Activated CD8-positive, alpha-beta memory T cell treated with anti-CD3 and anti-CD28 coated beads, Interleukin-2, amount 10 ng/mL, durations not matched to agents 7 days and 5 days (primary cell): ENCODE measurements around the gene TSPAN33. TPM values are rescaled to one million over a fixed set of nuclear protein-coding genes. Genes with fewer than 3 reads are reported as not detected.
"Not testable (repeated sequence)": the region's sequence is repeated elsewhere in the genome, so short reads cannot be mapped to it uniquely, and the experiment has no call there.

Source experiments
- ATAC-seq: fragments of 150-1000 bp; cut with Tn5 transposase; one replicate; pipeline ENCODE4 v1.10.0; 2021; ENCODE audit warnings: moderate library complexity
- CTCF ChIA-PET: fragments of 350-600 bp; sonication (Branson Sonifier 250); formaldehyde crosslinking; loops from one replicate; lab custom pipeline; 2021; ENCODE audit warnings: antibody characterized with exemption; lab: Charles Lee
- DNase-seq: peaks from one replicate; pipeline ENCODE4 v3.0.0-alpha.2; 2020
- H3K27ac Mint-ChIP-seq: one replicate; pipeline ENCODE4 v1.8.0; 2021; ENCODE audit warnings: mild to moderate bottlenecking, mixed read lengths
- H3K27me3 Mint-ChIP-seq: one replicate; pipeline ENCODE4 v1.8.0; 2021; ENCODE audit warnings: mixed read lengths
- H3K36me3 Mint-ChIP-seq: one replicate; pipeline ENCODE4 v1.8.0; 2021; ENCODE audit warnings: mild to moderate bottlenecking, mixed read lengths
- H3K4me1 Mint-ChIP-seq: one replicate; pipeline ENCODE4 v1.8.0; 2021; ENCODE audit warnings: mixed read lengths
- H3K4me3 Mint-ChIP-seq: one replicate; pipeline ENCODE4 v1.8.0; 2021; ENCODE audit warnings: mild to moderate bottlenecking, moderate library complexity, mixed read lengths
- H3K9me3 Mint-ChIP-seq: one replicate; pipeline ENCODE4 v1.8.0; 2022; ENCODE audit warnings: low read depth, mixed read lengths
- total RNA-seq, 2 experiments: library from RNA; stranded (reverse); gene quantifications; one replicate each; pipeline ENCODE4 v1.2.3, GENCODE V29; 2021

TSPAN33 gene
- total RNA-seq, 2 experiments from 2014 or later: 6.1 to 15.2 TPM

- H3K4me1 Mint-ChIP-seq: peaks cover 15% of the 10 kb centered on the region
- no peak overlapping the region for H3K4me3 Mint-ChIP-seq
Observed at GRCh38 chr7:129167817-129168216, 23.3 kb downstream of the TSPAN33 start.

DNA sequence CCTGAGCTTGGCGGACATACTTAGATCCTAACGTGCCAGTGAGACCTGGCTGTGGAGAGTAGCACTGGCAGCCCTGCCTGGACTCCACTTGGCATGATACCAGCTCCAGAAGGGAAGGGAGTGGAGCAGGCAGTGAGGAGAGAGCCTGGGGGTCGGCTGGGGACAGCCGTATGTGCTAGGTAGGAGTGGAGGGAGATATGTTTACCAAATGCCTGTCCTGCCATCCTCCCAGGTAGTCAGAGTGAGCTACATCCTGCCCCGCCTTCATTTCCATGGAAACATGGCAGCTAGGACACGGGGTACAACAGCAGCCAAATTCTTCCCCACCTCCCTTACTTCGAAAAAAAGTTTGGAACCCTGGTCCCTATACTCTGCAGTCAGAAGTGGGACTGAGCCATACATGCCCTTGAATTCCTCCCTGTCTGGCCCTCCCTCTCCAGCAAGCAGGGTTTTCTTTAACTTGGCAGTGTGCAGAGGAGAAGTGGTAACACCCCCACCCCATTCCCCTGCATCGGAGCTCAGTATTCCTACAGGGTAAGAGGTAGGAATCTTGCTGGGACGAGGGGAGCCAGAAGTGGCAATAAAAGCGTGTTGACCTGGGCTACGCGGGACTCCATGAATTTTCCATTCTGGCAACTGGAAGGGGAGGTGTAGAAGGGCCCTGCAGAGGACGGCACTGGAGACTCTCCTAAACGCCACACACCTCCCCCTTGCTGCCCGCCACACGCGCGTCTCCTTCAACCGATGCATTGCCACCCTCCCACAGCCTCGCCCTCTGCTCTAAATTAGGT lies 23.9 kb downstream of the TSPAN33 start:
- Mint-ChIP-seq H3K4me1 (peaks cover 15% of the 10 kb centered on the region), H3K36me3 (no peaks in the 10 kb centered on the region), H3K4me3 (peak overlapping the region; percentile 64), H3K9me3 (no peaks in the 10 kb centered on the region), H3K27me3 (peaks cover 28% of the 10 kb centered on the region), H3K27ac (no peak overlapping the region)
- DNase-seq (no peak), ATAC-seq (no peak)
- CTCF ChIA-PET: interaction anchor here (0.5 to 2.4 kb wide), 5 partner anchors 31 to 117 kb away, joined by 3 to 10 read pairs (median 4); no protein-coding TSS in a partner anchor

More at GRCh38 chr7:129167817-129168216, 23.3 kb downstream of the TSPAN33 start:
- H3K27ac Mint-ChIP-seq: no peak overlapping the region
- H3K27me3 Mint-ChIP-seq: peaks cover 25% of the 10 kb centered on the region
- H3K36me3 Mint-ChIP-seq: no peaks in the 10 kb centered on the region
- DNase-seq (no peak), ATAC-seq (no peak)
- H3K9me3 Mint-ChIP-seq: no peaks in the 10 kb centered on the region
- CTCF ChIA-PET: interaction anchor here (1.1 to 1.9 kb wide), 3 partner anchors 51 to 118 kb away, joined by 3 to 6 read pairs (median 4); no protein-coding TSS in a partner anchor

DNA sequence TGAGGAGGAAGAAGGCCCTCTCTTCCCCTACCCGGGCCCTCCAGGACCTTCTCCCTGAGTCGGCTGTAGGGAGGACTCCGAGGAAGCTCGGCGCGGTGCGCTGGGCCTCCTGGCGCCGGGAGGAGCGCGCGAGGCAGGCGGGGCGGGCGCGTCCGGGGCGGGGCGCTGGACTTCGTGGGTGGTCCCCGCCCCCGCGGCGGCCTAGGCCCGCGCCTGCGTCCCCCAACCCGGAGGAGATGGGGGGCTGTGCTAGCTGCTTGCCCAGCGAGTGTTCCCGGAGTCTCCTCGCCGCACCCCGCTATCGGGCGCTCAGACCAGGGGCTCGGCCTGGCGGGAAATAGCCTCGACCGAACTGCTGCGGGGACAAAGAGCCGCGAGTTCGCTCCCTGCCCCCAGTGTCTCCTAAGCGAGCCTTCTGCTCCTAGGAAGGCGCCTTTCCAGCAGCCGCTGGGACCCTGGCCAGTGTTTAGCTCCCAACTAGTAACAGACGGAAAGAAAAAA lies 24.7 kb downstream of the TSPAN33 start:
- Mint-ChIP-seq H3K9me3 (no peaks in the 10 kb centered on the region), H3K36me3 (no peaks in the 10 kb centered on the region), H3K4me3 (peak overlapping the region; percentile 64), H3K27ac (peak overlapping the region; percentile 25), H3K4me1 (peaks cover 15% of the 10 kb centered on the region), H3K27me3 (peaks cover 28% of the 10 kb centered on the region)
- DNase-seq (peak; percentile 49), ATAC-seq (peak; percentile 95)
- CTCF ChIA-PET: interaction anchor here (0.5 to 2.4 kb wide), 6 partner anchors 9 to 78 kb away, joined by 3 to 10 read pairs (median 4); no protein-coding TSS in a partner anchor

GRCh38 chr7:129169686-129170440 lies 25.4 kb downstream of the TSPAN33 start:
- H3K27ac Mint-ChIP-seq: no peak overlapping the region
- H3K4me3 Mint-ChIP-seq: peak overlapping the region; percentile 64
- no peaks in the 10 kb centered on the region for H3K9me3 Mint-ChIP-seq
- CTCF ChIA-PET: interaction anchor here (0.9 to 2.4 kb wide), 5 partner anchors 10 to 78 kb away, joined by 3 to 10 read pairs (median 3); no protein-coding TSS in a partner anchor
- DNase-seq (peak; percentile 51), ATAC-seq (peak; percentile 41)
- peaks cover 15% of the 10 kb centered on the region for H3K4me1 Mint-ChIP-seq
- H3K36me3 Mint-ChIP-seq: no peaks in the 10 kb centered on the region
- peaks cover 34% of the 10 kb centered on the region for H3K27me3 Mint-ChIP-seq

DNA sequence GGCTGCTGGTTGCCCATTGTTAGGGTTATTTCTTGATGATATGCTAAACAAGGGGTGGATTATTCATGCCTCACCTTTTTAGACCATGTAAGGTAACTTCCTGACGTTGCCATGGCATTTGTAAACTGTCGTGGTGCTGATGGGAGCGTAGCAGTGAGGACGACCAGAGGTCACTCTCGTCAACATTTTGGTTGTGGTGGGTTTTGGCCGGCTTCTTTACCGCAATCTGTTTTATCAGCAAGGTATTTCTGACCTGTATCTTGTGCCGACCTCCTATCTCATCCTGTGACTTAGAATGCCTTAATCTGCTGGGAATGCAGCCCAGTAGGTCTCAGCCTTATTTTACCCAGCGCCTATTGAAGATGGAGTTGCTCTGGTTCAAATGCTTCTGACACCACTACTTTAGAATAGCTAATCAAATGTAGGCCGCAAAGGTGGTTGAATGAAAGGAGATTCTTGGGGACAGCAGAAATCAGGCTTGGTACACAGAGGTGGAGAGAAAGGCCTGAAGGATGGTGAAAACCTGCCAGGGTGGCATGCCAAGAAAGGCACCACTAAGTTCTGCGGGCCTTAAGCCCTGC lies 26.0 kb downstream of the TSPAN33 start:
- Mint-ChIP-seq H3K4me1 (peaks cover 15% of the 10 kb centered on the region), H3K4me3 (no peak overlapping the region), H3K27ac (no peak overlapping the region), H3K9me3 (no peaks in the 10 kb centered on the region), H3K36me3 (no peaks in the 10 kb centered on the region), H3K27me3 (peaks cover 37% of the 10 kb centered on the region)
- no peak for ATAC-seq
- no peak for DNase-seq
- CTCF ChIA-PET: interaction anchor here (2.4 kb wide), 1 partner anchor 48 kb away, joined by 10 read pairs; no protein-coding TSS in a partner anchor

DNA sequence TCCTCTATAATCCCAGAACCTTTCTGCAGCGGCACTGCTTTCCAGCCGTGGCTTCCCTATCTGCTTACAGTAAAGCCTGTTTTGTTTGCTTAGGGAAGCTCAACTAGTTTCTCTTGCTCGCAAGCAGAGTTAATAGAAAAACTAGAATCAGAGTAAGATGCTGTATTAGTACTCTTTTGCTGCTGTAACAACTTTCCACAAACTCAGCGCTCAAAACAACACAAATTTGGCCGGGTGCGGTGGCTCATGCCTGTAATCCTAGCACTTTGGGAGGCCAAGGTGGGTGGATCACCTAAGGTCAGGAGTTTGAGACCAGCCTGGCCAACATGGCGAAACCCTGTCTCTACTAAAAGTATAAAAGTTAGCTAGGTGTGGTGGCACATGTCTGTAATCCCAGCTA lies 29.4 kb downstream of the TSPAN33 start:
- not testable (repeated sequence) for DNase-seq, ATAC-seq, H3K9me3 Mint-ChIP-seq, H3K36me3 Mint-ChIP-seq, H3K27ac Mint-ChIP-seq, H3K4me3 Mint-ChIP-seq
- Mint-ChIP-seq H3K27me3 (peaks cover 59% of the 10 kb centered on the region), H3K4me1 (peaks cover 12% of the 10 kb centered on the region)
- CTCF ChIA-PET: interaction anchor here (0.7 to 1.3 kb wide), 2 partner anchors 10 to 52 kb away, joined by 4 read pairs; no protein-coding TSS in a partner anchor

GRCh38 chr7:129176916-129177710 lies 32.6 kb downstream of the TSPAN33 start:
- peaks cover 55% of the 10 kb centered on the region for H3K27me3 Mint-ChIP-seq
- no peaks in the 10 kb centered on the region for H3K9me3 Mint-ChIP-seq
- ATAC-seq (no peak), DNase-seq (no peak)
- CTCF ChIA-PET: interaction anchor here (3.2 kb wide), 1 partner anchor 13 kb away, joined by 13 read pairs; no protein-coding TSS in a partner anchor
- no peaks in the 10 kb centered on the region for H3K36me3 Mint-ChIP-seq
- H3K4me3 Mint-ChIP-seq: no peak overlapping the region
- H3K4me1 Mint-ChIP-seq: no peaks in the 10 kb centered on the region
- no peak overlapping the region for H3K27ac Mint-ChIP-seq

DNA sequence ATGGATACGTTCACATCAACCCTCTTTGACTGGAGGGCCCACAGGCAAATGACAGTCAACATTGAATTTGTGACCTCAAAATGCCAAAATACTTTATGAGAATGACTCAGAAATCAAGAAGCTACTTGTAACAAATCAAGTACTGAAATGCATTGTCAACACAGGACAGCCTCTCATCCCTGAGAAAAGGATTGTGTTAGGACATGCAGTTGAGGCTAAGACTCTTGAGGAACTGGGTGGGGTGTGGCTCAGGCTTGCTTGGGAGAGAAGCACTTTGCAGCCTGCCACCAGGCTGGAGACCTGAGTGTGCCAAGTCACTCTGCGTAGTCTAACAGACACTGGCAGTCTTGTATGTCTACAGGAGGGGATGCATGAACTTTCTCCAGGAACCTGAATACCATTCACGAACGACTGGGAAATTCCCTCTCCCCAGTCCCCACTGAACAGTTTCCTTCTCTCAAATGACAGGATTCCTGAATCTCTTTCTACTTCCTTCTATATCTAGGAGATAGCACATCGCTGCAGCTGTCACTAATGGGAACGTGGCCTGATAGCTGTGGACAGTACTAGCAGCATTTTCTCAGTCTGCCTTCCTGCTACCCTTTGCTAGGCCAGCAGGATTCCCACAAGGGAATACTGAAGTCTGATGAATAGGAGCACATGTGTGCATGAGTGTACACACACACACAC lies 40.6 kb downstream of the TSPAN33 start:
- Mint-ChIP-seq H3K27me3 (peaks cover 59% of the 10 kb centered on the region), H3K9me3 (no peaks in the 10 kb centered on the region), H3K4me1 (peaks cover 6% of the 10 kb centered on the region), H3K27ac (no peak overlapping the region), H3K36me3 (no peaks in the 10 kb centered on the region), H3K4me3 (no peak overlapping the region)
- ATAC-seq (no peak), DNase-seq (no peak)
- CTCF ChIA-PET: interaction anchor here (1.3 kb wide), 1 partner anchor 15 kb away, joined by 3 read pairs; no protein-coding TSS in a partner anchor

DNA sequence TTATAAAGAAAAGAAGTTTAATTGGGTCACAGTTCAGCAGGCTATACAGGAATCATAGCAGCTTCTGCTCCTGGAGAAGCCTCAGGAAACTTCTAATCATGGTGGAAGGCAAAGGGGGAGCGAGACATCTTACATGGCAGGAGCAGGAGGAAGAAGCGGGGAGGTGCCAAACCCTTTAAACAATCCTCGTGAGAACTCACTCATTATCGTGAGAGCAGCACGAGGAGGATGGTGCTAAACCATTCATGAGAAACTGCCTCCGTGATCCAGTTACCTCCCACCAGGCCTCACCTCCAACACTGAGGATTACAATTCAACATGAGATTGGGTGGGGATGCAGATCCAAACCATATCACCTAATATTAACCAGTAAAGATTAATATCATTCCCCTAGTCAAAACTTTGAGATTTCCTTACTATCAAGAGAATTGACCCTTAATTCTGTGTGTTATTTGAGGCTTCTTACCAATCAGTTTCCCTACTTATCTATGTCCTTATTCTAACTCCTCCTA lies 42.3 kb downstream of the TSPAN33 start:
- H3K9me3 Mint-ChIP-seq: no peaks in the 10 kb centered on the region
- CTCF ChIA-PET: no interaction called here
- ATAC-seq: no peak
- peaks cover 64% of the 10 kb centered on the region for H3K27me3 Mint-ChIP-seq
- H3K4me3 Mint-ChIP-seq: no peak overlapping the region
- H3K4me1 Mint-ChIP-seq: peaks cover 6% of the 10 kb centered on the region
- DNase-seq: no peak
- no peak overlapping the region for H3K27ac Mint-ChIP-seq
- no peaks in the 10 kb centered on the region for H3K36me3 Mint-ChIP-seq

DNA sequence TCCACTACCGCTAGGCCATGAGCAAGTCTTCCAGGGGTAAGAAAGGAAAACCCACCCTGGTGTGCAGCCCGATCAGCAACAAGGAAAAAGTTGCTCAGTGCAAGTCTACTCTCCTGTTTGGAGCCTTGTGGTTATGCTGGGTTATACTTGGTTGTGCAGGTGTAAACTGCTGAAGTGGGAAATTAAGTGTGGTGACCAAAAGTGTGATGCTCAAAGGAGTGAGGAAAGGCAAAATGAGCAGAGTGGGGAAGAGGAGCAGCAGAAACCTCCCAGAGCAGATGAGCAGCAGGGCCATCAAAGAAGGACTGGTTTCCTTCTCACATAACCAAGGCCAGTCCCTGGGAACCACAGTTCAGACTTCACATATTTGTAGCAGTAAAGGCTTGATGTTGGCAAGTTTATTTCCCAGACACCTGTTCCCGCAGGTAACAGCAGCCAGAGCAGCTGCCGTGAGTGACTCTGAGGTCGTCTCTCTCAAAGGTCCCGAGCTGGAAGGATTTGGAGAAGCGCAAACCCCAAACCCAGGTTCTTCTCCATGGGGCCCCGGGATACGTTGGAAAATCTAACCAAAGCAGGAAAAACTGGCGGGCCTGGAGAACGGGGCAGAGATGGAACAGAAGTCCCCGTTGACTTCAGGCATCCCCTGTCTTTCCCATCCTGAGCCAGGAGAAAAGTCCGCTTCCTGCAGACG lies 43.3 kb downstream of the TSPAN33 start:
- H3K36me3 Mint-ChIP-seq: no peaks in the 10 kb centered on the region
- peak overlapping the region; percentile 2 for H3K4me3 Mint-ChIP-seq
- CTCF ChIA-PET: interaction anchor here (1.1 to 1.8 kb wide), 2 partner anchors 24 to 31 kb away, joined by 4 read pairs; no protein-coding TSS in a partner anchor
- ATAC-seq: no peak
- no peak overlapping the region for H3K27ac Mint-ChIP-seq
- peaks cover 6% of the 10 kb centered on the region for H3K4me1 Mint-ChIP-seq
- no peaks in the 10 kb centered on the region for H3K9me3 Mint-ChIP-seq
- H3K27me3 Mint-ChIP-seq: peaks cover 68% of the 10 kb centered on the region
- no peak for DNase-seq

GRCh38 chr7:129188372-129188891 lies 43.9 kb downstream of the TSPAN33 start, which contains the start of gene SMO:
SMO (plus strand) TSS chr7:129188633; CDS start chr7:129189152, 519 bp downstream.
- H3K4me3 Mint-ChIP-seq: peak within 1 kb of the TSS; percentile 34
- H3K27ac Mint-ChIP-seq: no peak within 1 kb of the TSS
- H3K9me3 Mint-ChIP-seq: no peaks in the 10 kb centered on the region
- H3K36me3 Mint-ChIP-seq: no peaks in the 10 kb centered on the region
- no peak for DNase-seq
- peaks cover 71% of the 10 kb centered on the region for H3K27me3 Mint-ChIP-seq
- peaks cover 6% of the 10 kb centered on the region for H3K4me1 Mint-ChIP-seq
- CTCF ChIA-PET: interaction anchor here (1.1 to 1.8 kb wide), 2 partner anchors 25 to 30 kb away, joined by 4 read pairs; no protein-coding TSS in a partner anchor
- peak; percentile 42 for ATAC-seq
